ENCODE measurements around the gene HMMR. TPM values are rescaled to one million over a fixed set of nuclear protein-coding genes. Genes with fewer than 3 reads are reported as not detected.
"Not testable (repeated sequence)": the region's sequence is repeated elsewhere in the genome, so short reads cannot be mapped to it uniquely, and the experiment has no call there.

Gene HMMR
- total RNA-seq, 4 donors from 2014 or later: 2.2 to 7.9 (median 3.7) TPM

DNA sequence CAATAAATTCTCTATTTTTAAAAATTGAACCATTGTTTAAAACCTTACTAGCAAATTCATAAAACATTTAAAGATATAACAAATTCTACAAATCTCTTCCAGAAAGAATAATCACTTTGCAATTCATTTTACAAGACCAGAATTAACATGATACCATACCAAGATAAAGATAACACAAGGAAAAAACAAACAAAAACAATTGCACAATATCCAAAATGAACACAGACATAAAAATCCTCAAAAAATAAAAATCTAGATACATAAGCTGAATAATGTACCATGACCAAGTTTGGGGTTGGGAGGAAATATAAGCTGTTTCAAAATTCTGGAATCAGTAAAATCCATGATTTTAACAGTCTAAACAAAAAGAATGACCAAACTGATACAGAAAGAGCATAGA lies 11.9 kb upstream of the HMMR start:
- DNase-seq (ENCODE audit: low spot score in 2 of 2): no peak
- Histone ChIP-seq H3K9me3 (no peaks in the 10 kb centered on the region), H3K27ac (no peak overlapping the region), H3K4me1 (no peaks in the 10 kb centered on the region), H3K4me3 (no peak overlapping the region), H3K27me3 (no peaks in the 10 kb centered on the region), H3K36me3 (peaks cover 74% of the 10 kb centered on the region)
- TF ChIP-seq, protein P1, sequence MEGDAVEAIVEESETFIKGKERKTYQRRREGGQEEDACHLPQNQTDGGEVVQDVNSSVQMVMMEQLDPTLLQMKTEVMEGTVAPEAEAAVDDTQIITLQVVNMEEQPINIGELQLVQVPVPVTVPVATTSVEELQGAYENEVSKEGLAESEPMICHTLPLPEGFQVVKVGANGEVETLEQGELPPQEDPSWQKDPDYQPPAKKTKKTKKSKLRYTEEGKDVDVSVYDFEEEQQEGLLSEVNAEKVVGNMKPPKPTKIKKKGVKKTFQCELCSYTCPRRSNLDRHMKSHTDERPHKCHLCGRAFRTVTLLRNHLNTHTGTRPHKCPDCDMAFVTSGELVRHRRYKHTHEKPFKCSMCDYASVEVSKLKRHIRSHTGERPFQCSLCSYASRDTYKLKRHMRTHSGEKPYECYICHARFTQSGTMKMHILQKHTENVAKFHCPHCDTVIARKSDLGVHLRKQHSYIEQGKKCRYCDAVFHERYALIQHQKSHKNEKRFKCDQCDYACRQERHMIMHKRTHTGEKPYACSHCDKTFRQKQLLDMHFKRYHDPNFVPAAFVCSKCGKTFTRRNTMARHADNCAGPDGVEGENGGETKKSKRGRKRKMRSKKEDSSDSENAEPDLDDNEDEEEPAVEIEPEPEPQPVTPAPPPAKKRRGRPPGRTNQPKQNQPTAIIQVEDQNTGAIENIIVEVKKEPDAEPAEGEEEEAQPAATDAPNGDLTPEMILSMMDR (IDR thresholded peaks at IDR 0.05): no peak
- TF ChIP-seq POLR2AphosphoS5 (IDR thresholded peaks at IDR 0.05) (no peak), EP300 (IDR thresholded peaks at IDR 0.05) (no peak), POLR2A (IDR thresholded peaks at IDR 0.05) (no peak)

DNA sequence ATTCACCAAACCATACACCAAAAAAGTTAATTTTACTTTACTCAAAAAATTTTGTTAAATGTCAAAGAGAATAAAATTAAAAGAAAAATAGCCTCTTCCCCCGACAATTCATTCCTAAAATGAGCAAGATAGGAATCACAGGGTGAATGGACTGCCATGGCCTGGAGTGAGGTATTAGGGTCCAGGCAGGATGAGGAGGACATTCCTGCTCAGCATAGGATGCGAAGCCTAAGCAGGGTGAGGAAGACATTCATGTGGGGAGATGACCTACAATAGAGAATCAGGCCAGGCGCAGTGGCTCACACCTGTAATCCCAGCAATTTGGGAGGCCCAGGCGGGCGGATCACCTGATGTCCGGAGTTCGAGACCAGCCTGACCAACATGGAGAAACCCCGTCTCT lies 8.9 kb upstream of the HMMR start:
- 95% methylated on average over 8 of the region's 8 CpGs for WGBS
- no peaks in the 10 kb centered on the region for H3K9me3 ChIP-seq
- TF ChIP-seq, protein P1 (IDR thresholded peaks at IDR 0.05): no peak
- no peak for TF ChIP-seq POLR2A (IDR thresholded peaks at IDR 0.05)
- no peak for TF ChIP-seq EP300 (IDR thresholded peaks at IDR 0.05)
- no peak for TF ChIP-seq POLR2AphosphoS5 (IDR thresholded peaks at IDR 0.05)
- H3K36me3 ChIP-seq: peaks cover 61% of the 10 kb centered on the region
- no peaks in the 10 kb centered on the region for H3K4me1 ChIP-seq
- no peak overlapping the region for H3K27ac ChIP-seq
- no peak for DNase-seq (ENCODE audit: low spot score in 2 of 2)
- no peaks in the 10 kb centered on the region for H3K27me3 ChIP-seq
- no peak overlapping the region for H3K4me3 ChIP-seq

DNA sequence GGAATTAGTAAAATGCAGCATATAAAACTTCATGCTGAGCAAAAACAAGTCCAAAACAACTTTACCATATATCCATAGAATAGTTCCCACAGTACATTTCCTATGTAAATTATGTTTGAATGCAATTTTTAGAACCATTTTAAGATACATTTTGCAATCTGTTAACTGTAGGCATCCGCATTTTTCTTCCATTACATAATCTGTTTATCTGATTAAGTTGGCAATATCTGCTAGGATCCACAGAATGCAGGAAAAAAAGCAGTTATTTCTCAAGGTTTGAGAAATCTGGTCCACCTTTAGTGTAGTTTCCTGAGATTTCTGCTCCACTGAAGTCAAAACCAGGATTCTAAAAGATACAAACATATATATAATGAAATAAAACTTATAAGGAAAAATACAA lies 6.7 kb upstream of the HMMR start:
- WGBS: 61% methylated on average over 1 of the region's 1 CpG
- peaks cover 16% of the 10 kb centered on the region for H3K4me1 ChIP-seq
- H3K27ac ChIP-seq: no peak overlapping the region
- H3K4me3 ChIP-seq: no peak overlapping the region
- H3K36me3 ChIP-seq: peaks cover 44% of the 10 kb centered on the region
- DNase-seq (ENCODE audit: low spot score in 2 of 2): no peak
- TF ChIP-seq, protein P1 (IDR thresholded peaks at IDR 0.05): no peak
- TF ChIP-seq POLR2A (IDR thresholded peaks at IDR 0.05): no peak
- TF ChIP-seq POLR2AphosphoS5 (IDR thresholded peaks at IDR 0.05): no peak
- no peak for TF ChIP-seq EP300 (IDR thresholded peaks at IDR 0.05)
- no peaks in the 10 kb centered on the region for H3K9me3 ChIP-seq
- no peaks in the 10 kb centered on the region for H3K27me3 ChIP-seq

DNA sequence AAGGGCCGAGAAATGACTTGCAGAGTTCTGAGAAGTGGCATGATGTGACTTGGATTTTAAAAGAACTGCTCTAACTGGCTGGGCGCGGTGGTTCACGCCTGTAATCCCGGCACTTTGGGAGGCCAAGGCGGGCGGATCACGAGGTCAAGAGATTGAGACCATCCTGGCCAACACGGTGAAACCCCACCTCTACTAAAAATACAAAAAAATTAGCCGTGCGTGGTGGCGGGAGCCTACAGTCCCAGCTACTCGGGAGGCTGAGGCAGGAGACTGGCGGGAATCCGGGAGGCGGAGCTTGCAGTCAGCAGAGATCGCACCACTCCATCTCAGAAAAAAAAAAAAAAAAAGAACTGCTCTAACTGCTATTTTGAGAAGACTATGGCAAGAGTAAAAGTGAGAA lies 5.0 kb upstream of the HMMR start:
- peaks cover 23% of the 10 kb centered on the region for H3K4me1 ChIP-seq
- H3K27me3 ChIP-seq; DNase-seq (ENCODE audit: low spot score in 2 of 2); H3K9me3 ChIP-seq; H3K4me3 ChIP-seq; H3K27ac ChIP-seq: not testable (repeated sequence)
- WGBS: 93% methylated on average over 17 of the region's 17 CpGs
- peaks cover 44% of the 10 kb centered on the region for H3K36me3 ChIP-seq

DNA sequence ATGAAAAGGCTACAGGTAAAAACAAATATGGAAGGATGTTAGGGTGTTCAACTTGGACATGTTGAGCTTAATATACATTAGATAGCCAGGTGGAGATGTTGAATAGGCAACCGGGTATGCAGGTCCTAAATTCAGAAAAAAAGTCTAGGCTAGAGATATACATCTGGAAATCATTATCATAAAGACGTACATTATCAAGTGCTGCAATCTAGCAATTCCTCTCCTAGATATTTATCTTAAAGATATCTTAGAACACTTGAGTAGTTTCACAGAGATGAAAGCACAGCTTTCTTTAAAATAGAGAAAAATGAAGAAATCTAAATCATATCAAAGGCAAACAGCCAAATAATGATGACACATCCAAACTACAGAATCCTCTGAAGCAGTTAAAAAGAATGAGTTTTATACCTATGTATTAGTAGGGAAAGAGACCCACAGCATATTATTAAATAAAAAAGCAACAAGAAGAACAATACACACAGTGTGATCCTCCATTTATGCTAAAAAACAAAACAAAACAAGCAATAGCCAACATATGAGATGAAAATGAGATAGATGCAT lies 4.3 kb upstream of the HMMR start:
- H3K36me3 ChIP-seq: peaks cover 39% of the 10 kb centered on the region
- peaks cover 28% of the 10 kb centered on the region for H3K4me1 ChIP-seq
- WGBS: 53% methylated on average over 2 of the region's 2 CpGs
- TF ChIP-seq, protein P1 (IDR thresholded peaks at IDR 0.05): no peak
- no peak for TF ChIP-seq POLR2A (IDR thresholded peaks at IDR 0.05)
- no peak for TF ChIP-seq EP300 (IDR thresholded peaks at IDR 0.05)
- TF ChIP-seq POLR2AphosphoS5 (IDR thresholded peaks at IDR 0.05): no peak
- H3K27ac ChIP-seq: no peak overlapping the region
- no peaks in the 10 kb centered on the region for H3K27me3 ChIP-seq
- no peak overlapping the region for H3K4me3 ChIP-seq
- no peaks in the 10 kb centered on the region for H3K9me3 ChIP-seq
- DNase-seq (ENCODE audit: low spot score in 2 of 2): no peak

DNA sequence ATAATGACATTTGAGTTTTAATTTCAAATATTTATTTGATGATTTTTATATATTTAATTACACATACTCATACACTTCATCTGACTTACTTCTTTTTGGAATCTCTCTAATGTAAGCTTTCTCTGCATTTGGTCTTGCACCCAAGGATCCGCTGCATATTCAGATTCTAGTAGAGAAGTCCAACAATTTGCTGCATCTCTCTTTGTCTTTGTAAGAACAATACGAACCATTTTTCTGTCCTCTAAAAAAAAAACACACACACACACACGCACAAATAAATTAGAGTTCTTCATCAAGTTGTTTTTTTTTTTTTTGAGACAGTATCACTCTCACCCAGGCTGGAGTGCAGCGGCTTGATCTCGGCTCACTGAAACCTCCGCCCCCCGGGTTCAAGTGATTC lies 3.6 kb upstream of the HMMR start:
- DNase-seq (ENCODE audit: low spot score in 2 of 2): no peak
- Histone ChIP-seq H3K27me3 (no peaks in the 10 kb centered on the region), H3K4me3 (no peak overlapping the region), H3K36me3 (peaks cover 32% of the 10 kb centered on the region), H3K9me3 (no peaks in the 10 kb centered on the region), H3K4me1 (peaks cover 36% of the 10 kb centered on the region), H3K27ac (no peak overlapping the region)
- 93% methylated on average over 7 of the region's 7 CpGs for WGBS
- TF ChIP-seq POLR2AphosphoS5 (IDR thresholded peaks at IDR 0.05): no peak
